AG04449 (cell line): ENCODE results near the gene CCR9.

ENCODE experiments used
- CTCF ChIA-PET: fragments of 350-600 bp; formaldehyde crosslinking; extraction: SDS; loops from one replicate; lab custom pipeline; 2021; ENCODE audit warnings: antibody characterized with exemption; lab: Yijun Ruan, JAX
- POLR2A ChIA-PET: fragments of 400-600, 350-600 bp; formaldehyde crosslinking; extraction: SDS; loops from one replicate; lab custom pipeline; 2020; ENCODE audit warnings: antibody characterized with exemption, inconsistent platforms; lab: Yijun Ruan, JAX
- DNase-seq: peaks from one replicate; pipeline ENCODE4 v3.0.0-alpha.2; 2010; ENCODE audit warnings: low read depth, low spot score
- H3K4me3 ChIP-seq: 2 replicates; pipeline ENCODE4 v1.5.1; 2011; ENCODE audit warnings: low read depth, mild to moderate bottlenecking, control low read depth, low read length
- TF ChIP-seq, protein P1 (sequence below): IDR thresholded peaks from one replicate; pipeline ENCODE4 v1.5.1; 2011; ENCODE audit warnings: mild to moderate bottlenecking, moderate library complexity, low read length, control low read depth, inconsistent platforms; ENCODE audit not compliant: insufficient read depth; ENCODE audit errors: missing control alignments

CCR9 gene

DNA sequence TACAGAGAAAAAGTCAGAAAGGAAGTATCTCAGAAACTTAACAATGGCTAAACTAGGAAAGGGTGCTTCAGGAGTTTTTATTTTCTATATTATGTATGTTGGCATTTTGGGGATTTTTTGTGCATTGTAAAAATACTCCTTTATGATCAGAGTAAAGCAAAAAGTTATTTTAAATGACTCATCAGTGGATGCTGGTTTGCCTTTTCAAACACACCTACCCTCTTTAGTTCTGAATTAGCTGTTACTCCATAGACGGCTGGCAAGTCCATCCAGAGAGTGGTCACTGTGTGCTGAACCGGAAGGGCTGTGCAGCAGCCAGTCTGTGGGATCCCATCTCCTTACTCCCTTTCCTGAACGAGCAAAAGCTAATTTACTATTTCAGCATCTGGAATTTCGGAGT is 942 bp downstream of the CCR9 start:
- ChIA-PET POLR2A (no interaction called here), CTCF (interaction anchor here (0.8 to 1.4 kb wide), 4 partner anchors 9 to 46 kb away, joined by 3 to 4 read pairs (median 4); no protein-coding TSS in a partner anchor)
- no peak overlapping the region for H3K4me3 ChIP-seq
- TF ChIP-seq, protein P1, sequence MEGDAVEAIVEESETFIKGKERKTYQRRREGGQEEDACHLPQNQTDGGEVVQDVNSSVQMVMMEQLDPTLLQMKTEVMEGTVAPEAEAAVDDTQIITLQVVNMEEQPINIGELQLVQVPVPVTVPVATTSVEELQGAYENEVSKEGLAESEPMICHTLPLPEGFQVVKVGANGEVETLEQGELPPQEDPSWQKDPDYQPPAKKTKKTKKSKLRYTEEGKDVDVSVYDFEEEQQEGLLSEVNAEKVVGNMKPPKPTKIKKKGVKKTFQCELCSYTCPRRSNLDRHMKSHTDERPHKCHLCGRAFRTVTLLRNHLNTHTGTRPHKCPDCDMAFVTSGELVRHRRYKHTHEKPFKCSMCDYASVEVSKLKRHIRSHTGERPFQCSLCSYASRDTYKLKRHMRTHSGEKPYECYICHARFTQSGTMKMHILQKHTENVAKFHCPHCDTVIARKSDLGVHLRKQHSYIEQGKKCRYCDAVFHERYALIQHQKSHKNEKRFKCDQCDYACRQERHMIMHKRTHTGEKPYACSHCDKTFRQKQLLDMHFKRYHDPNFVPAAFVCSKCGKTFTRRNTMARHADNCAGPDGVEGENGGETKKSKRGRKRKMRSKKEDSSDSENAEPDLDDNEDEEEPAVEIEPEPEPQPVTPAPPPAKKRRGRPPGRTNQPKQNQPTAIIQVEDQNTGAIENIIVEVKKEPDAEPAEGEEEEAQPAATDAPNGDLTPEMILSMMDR: no peak
- DNase-seq: no peak

DNA sequence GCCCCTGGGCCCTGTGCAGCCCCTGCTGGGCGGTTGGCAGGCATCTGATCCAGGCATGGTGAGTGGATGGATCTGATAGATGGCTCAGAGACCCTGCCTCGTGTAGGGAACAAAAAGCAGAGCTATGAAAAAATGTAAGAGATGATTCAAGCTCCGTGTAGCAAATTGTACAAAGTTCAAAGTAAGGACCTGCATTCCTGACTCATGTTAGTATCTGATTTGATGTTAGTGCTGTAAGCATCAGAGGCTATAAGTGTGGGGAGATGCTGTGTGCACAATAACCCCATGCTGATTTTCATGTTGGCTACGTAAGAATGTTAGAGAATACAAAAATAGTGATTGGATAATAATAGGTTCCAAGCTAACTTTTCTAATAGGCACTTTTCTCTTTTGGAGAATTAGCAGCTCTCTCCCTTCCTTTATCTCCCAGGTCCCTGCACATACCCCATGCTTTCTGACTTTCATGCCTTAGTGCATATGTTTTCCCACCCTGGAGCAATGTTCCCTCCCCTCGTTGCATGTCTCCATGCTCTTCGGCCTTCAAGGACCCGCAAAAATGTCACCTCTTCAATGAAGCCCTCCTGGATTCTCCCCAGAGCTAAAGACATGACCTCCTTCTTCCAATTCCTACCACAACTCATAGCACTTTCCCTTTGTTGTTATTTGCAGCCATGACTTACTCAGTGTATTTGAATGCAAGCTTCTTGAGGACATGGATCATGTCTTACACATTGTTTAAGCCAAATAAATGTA is 1.6 kb downstream of the CCR9 start:
- H3K4me3 ChIP-seq: no peak overlapping the region
- TF ChIP-seq, protein P1: no peak
- ChIA-PET CTCF (interaction anchor here (0.8 to 1.4 kb wide), 4 partner anchors 10 to 47 kb away, joined by 3 to 4 read pairs (median 4); no protein-coding TSS in a partner anchor), POLR2A (no interaction called here)
- DNase-seq: no peak

DNA sequence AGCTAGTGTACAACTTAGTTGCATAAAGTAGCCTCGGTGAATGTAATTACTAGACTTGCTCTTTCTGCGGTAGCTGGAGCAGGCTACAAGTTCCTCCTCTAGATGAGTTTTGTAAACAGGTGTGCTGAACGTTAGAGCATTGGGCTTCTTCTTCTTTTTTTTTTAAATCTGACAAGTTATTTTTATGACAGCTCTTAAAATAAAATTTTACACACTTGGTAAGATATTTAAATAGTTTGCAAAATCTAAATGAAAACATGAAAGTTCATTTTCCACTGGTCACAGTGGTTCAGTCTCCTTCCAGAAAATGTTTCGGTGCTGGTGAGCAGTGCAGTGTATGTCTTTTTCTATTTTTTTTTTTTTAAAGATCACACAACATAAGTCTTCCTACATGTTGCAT is 3.0 kb downstream of the CCR9 start:
- DNase-seq: no peak
- ChIA-PET CTCF (interaction anchor here (0.7 kb wide), 1 partner anchor 655 kb away, joined by 3 read pairs; no protein-coding TSS in a partner anchor), POLR2A (interaction anchor here (0.7 kb wide), 1 partner anchor 195 kb away, joined by 4 read pairs; no protein-coding TSS in a partner anchor)
- H3K4me3 ChIP-seq: no peak overlapping the region
- TF ChIP-seq, protein P1: no peak

DNA sequence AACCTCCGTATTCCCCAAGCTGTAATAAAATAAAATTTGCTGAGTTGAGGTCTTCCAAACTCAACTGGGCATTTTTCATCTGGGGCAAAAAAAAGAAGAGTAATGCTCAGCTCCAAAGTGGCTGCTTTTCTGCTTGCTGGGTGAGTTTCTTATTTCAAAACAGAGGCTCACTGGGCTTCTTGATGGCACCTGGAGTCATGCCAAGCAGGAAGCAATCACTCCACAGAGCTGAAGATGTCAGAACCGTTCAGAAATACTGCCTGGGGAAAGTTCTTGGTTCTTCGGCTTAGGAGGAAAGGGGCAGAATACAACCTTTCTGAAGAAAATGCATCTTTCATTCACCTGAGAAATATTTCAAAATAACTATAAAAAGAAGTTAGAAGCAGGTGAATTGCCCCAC is 4.1 kb downstream of the CCR9 start:
- no peak for DNase-seq
- no peak overlapping the region for H3K4me3 ChIP-seq
- TF ChIP-seq, protein P1: no peak
- POLR2A ChIA-PET: no interaction called here
- CTCF ChIA-PET: interaction anchor here (0.8 kb wide), 1 partner anchor 10 kb away, joined by 3 read pairs; no protein-coding TSS in a partner anchor

DNA sequence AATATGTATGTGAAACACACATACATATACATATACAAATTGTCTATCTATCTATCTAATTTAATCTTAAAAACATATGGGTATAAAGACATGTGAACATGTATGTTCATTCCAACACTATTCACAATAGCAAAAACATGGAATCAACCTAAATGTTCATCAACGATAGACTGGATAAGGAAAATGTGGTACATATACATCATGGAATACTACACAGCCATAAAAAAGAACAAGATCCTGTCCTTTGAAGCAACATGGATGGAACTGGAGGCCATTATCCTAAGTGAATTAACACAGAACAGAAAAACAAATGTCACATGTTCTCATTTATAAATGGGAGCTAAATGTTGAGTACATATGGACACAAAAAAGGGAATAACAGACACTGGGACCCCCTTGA is 5.8 kb downstream of the CCR9 start:
- ChIA-PET POLR2A (no interaction called here), CTCF (interaction anchor here (0.8 to 0.9 kb wide), 2 partner anchors 15 to 46 kb away, joined by 3 to 5 read pairs; no protein-coding TSS in a partner anchor)
- TF ChIP-seq, protein P1: no peak
- DNase-seq: no peak
- H3K4me3 ChIP-seq: no peak overlapping the region

DNA sequence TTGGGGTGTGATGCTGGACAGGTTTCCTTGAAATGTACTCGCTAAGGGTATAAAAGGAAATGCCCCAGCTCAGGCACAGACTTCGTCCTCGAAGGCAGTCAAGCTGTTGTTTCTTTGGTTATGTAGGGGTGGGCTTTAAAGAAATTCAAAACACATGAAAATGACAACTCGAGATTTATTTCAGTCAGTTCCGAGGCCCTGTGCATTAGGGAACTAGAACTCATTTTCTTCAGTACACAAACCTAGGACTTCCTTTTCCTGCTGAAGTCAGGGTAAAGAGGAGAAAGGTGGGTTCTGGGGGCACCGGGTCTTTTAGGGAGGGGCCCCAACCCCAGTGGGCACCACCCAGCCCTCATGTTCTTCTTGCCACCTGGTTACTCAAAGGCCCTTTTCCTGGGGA is 7.7 kb downstream of the CCR9 start:
- TF ChIP-seq, protein P1: no peak
- ChIA-PET CTCF (interaction anchor here (1.3 kb wide), 1 partner anchor 185 kb away, joined by 5 read pairs; no protein-coding TSS in a partner anchor), POLR2A (no interaction called here)

More for the DNA sequence above, 7.7 kb downstream of the CCR9 start:
- H3K4me3 ChIP-seq: no peak overlapping the region
- DNase-seq: no peak
